GM19395 (cell line): Measurements from ENCODE around the gene C1orf87.
"Not testable (repeated sequence)": the region's sequence is repeated elsewhere in the genome, so short reads cannot be mapped to it uniquely, and the experiment has no call there.

ENCODE experiments used
- ATAC-seq: cut with Tn5 transposase; IDR thresholded peaks from one replicate; pipeline ENCODE4 v1.9.1; 2021; ENCODE audit warnings: mild to moderate bottlenecking, moderate library complexity; ENCODE audit not compliant: unreplicated experiment

C1orf87 gene

GRCh38 chr1:59997479-59998115, 76.0 kb downstream of the C1orf87 start:
- ATAC-seq = no peak

DNA sequence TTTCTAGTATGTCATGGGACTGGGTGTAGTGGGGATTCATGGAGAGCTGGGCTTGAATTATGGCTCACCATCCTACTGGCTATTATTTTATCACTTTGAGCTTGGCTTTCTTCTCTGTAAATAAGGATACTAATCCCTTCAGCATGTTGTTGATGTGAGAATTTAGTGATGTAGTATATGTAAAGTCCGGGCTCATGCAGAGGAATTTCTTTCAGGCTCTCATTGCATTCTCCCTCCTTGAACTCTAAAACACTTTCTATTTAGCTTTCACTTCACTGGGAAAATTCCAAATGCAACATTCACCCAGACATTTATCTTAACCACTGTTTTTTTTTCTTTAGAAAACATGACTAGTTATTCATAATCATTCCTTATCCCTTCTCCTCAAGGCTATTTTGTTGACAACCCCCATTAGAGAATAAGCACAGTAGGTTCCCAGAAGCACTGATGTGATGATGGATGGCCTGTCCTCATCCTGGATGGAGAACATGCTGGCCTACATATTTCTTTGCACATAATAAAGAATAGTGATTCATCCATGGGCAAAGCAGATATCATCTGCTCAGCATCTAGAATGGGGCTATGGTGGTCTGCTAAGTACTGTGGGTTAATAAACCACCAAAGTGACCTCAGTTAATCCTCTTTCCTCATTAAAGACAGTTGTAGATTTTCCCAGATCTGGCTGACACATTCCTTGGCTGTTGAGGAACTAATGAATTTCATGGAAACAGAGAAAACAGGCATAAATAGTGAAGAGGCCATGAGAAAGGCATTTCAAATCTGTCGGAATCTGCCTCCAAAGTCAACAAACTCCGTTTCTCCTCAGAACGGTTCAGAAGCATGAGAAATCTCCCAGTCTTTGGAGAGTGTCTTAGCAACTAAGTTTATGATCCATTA, 79.0 kb downstream of the C1orf87 start:
- no peak for ATAC-seq

DNA sequence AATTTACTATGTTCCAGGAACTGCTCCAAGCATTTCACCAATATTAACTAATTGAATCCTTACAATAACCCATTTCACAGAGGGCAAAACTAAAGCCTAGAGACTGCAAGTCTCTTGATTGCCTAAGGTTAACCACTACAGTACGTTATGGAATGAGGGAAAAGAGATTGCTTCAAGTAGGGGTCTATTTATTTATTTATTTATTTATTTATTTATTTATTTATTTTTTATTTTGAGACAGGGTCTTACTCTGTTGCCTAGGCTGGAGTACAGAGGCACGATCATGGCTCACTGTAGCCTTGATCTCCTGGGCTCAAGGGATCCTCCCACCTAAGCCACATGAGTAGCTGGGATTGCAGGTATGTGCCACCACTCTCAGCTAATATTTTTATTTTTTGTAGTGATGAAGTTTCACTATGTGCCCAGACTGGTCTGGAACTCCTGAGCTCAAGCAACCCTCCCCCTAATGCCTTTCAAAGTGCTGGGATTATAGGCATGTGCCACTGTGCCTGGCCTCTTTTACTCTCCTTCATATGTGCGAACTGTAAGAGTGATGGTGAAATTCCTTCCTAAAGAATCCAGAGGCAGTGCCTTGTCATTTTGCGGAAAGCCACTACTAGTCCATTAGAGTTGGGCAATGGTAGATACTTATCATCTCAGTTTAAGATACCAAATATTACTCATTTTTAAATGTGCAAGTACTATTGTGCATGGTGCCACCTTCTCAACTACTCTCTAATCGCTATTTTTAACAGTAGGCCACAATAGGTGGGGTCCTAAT, 81.3 kb downstream of the C1orf87 start:
- ATAC-seq = no peak

DNA sequence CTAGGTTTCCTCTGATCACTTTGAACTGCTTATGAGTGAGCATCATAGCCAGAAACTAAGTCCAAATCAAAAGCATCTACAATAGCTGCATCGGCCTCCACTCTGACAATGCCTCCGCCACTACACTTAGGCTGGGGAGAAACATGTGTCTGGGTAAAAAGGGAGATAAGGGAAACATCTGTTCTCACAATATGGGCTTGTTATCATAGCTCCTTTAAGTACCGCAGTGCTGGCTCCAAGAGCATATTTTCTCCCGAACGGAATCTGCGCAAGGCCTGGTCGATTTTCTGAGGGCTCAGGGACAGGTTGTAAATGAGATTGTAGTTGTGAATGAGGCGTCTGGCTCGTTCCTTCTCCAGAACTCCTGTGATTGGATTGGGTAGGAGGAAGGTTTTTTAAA, 83.1 kb downstream of the C1orf87 start:
- no peak for ATAC-seq

DNA sequence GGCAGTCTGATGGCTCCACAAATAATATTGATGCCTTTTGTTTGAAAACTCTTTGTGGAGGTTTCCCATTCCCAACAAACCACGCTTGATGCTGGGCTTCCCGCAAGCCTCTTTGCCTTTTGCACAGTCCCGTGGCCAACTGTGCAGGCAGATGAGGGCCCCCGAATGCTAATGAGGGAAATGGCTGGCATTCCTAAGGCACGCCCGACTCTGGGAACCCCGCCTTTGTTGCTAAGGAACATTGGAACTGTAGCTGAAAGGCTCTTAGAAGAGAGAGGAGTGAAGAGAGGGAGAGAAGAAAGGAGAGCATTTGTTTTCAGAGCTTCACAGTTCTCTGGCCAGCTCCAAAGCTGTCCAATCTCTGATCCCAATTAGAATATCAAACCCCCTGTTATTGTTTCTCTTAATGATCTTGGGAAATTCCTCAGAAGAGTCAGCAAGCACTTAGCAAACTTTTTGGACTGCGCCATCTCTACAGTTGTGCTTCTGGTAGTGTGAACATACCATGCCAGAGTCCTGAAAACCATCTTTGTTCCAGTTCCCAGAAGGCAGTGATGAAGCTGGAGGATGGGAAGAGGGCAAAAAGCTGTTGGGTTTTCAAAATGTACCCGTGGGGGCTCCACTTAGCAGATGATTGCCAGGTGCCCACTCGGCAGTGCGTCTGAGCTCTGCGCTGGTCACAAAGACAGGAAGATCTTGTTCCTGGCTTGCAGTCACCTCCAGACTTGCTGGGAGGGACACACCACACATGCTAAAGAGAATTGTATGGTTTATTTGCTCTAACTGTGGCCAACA, 86.9 kb downstream of the C1orf87 start:
- ATAC-seq = no peak

DNA sequence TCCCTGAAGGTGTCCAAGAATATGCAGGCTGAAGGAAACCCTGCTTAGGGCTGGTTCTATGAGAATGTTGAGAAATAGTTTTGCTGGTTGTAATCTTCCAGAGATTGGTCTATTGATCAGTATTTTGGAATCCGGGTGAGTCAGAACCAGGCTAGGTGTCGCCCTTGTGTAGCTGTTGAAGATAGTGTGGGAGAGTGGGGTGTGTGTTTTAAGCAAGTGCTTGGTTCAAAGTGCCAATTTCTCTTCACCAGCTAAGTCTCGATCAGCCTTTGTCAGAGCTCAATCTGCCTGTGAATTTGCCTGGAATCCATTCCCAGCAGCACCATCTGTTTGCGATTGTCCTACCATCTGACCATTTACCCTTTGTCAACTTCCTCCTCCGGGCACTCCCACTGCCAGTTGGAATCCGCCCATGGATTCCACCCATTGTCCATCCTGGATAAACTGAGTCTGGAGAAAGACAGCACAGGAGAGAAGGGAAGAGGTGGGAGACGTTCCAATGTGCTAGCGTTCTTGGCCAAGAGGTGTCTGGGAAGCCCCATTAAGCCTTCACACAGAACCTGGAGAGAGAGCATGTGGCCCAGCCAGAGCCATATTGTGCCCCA, 87.6 kb downstream of the C1orf87 start:
- ATAC-seq = no peak

- no peak for ATAC-seq
Measured at GRCh38 chr1:59979666-59980065, 93.9 kb downstream of the C1orf87 start.

- no peak for ATAC-seq
Measured at GRCh38 chr1:59978511-59978910, 95.1 kb downstream of the C1orf87 start.

DNA sequence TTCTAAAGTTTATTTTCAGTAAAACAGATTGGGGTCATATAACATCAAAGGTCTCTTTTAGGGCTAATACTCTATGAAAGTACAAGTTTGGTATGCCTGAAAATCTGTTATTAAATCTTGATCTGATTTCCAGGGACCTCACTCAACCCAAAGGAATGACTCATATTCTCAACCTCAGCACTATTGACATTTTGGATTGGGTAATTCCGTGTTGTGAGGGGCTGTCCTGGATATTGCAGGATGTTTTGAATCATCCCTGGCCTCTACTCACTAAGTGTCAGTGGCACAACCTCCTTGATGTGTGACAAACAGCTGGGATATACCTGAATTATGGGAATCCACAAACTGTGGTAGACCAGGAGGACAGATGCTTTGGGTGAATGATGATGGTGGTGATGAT, 95.5 kb downstream of the C1orf87 start:
- no peak for ATAC-seq

DNA sequence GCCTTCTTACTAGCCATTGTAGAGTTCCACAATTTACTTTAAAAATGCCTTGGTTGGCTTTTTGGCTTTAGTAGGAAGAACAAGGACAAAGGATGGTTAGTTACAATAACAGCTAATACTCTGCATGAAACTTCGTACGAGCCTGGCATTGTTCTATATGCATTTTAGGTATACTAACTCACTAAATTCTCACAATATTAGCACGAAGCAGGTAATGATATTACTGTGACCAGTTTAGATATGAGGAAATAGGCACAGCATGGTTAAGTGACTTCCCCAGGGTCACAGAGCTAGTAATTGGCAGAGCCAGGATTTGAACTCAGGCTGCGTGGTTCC, 96.5 kb downstream of the C1orf87 start:
- no peak for ATAC-seq

DNA sequence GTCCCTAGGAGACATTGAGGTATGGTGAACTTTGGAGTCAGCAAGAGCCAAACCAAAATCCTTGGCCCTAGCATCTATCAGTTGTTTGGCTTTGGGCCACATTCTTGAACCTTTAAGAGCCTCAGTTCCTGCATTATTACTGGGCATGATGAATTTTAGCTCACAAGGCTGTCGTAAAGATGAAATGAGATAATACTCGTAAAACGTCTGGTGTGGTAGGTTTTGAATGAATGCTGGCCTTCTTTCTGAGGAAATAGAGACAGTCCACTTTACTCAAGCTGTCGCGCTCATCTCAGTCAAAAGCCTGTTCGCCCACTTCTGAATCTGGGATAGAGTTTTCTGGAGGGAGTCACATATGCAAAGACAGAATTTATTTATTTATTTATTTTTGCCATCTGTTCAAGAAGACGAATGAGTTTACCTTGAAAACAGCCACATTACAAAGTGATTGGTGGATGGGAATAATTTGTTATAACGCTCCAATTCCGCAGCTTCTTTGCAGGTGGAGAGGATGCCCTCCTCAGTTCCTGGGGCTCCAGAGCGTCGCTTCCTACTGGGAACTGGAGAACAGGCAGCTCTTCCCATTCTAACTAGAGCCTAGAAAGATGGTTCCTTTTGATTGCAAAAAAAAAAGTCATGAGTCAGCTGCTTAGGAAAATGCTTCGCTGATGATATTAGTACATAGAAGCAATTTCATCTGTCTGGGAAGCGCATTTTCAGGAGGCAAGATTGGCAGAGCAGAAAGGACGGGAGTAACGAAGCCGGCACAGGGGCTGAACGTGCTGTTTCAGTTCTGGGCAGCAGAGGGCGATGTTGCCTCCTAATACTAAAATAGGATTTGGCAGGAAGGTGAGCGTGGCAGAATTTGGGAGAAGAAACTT, 97.1 kb downstream of the C1orf87 start:
- ATAC-seq = peak; percentile 71

DNA sequence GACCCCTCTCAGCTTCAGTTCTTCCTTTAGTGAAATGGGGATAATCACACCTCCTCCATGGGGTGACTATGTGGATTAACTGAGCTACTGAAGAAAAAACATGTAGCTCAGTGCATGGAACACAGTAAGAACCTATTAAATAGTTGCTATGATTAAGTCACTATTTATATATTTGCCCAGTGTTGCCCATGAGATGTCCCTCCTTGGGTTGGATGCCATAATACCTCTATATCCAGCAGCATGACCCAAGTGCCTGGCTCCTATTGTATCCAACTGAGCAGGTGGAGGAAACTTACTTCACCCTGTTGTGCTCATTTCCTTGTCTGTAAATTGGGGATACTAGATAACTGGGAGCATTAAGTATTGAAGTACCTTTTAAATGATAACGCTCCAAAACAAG, 99.9 kb downstream of the C1orf87 start:
- ATAC-seq = no peak

- no peak for ATAC-seq
Measured at GRCh38 chr1:59972216-59972927, 101.2 kb downstream of the C1orf87 start.

GRCh38 chr1:59971464-59971911, 102.1 kb downstream of the C1orf87 start:
- ATAC-seq = peak; percentile 86

- ATAC-seq = not testable (repeated sequence)
Measured at GRCh38 chr1:59969542-59970175, 103.9 kb downstream of the C1orf87 start.

DNA sequence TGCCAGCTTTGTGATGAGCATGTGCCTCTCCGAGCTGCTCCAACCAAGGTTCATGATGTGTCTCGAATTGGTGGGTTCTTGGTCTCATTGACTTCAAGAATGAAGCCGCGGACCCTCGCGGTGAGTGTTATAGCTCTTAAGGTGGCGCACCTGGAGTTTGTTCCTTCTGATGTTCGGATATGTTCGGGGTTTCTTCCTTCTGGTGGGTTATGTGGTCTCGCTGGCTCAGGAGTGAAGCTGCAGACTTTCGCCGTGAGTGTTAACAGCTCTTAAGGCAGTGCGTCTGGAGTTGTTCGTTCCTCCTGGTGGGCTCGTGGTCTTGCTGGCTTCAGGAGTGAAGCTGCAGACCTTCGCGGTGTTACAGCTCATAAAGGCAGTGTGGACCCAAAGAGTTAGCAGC, 104.8 kb downstream of the C1orf87 start:
- not testable (repeated sequence) for ATAC-seq

DNA sequence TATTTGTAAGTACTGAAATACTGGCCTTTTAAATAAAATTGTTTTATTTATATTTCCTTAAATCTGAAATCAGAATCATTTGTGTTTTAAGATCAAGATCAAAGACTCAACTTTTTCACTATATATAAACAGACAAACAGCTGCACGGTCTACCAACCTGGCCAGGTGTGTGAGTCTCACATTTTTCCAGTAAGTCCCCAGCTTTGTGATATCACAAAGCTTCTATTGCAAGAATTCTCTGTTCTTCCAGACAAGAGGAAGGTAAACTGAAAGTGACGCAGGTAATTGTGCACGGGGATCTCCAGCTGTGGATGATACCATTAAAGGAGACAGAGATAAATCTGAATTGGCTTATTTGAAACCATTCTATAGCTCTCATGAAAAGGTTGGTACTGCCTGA, 105.8 kb downstream of the C1orf87 start:
- ATAC-seq = no peak

DNA sequence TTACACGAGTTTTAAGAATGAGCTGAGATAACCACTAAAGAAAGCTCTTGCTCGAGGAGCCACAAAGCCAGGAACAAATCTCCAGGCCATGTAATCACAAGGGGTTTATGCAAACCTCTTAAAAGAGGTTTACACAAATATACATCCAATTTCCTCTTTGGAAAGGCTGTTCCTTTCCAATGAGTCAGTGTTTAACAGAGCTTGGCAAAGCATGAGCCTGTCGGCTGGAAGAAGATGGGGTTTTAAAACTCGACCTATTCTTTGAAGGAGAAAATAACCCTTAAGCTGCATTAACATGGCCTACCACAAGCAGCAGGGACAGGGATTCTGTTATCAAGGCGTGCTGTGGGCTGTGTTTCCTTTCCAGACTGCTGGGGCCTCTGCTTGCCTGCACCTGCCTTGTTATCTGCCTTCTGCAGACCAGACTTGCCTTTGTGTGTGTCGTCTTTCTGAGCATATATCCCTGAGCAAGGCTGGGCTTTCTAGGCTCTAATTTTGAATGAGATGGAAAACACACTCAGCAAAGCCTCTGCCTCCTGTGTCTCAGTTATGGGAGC, 106.4 kb downstream of the C1orf87 start:
- ATAC-seq = no peak
